ENCODE results near the gene FBXL7. TPM values are rescaled to one million over a fixed set of nuclear protein-coding genes. Genes with fewer than 3 reads are reported as not detected.

Gene FBXL7
- total and polyA plus RNA-seq, 5 experiments from 2014 or later, result not detected

GRCh38 chr5:15977851-15978250 lies 477.9 kb downstream of the FBXL7 start:
- Mint-ChIP-seq H3K9me3 (peaks cover 0 to 24% (median 6%) of the 10 kb centered on the region in 9 donors), H3K27me3 (no peaks in the 10 kb centered on the region), H3K4me3 (no peak overlapping the region), H3K36me3 (peaks cover 0 to 4% (median 0%) of the 10 kb centered on the region in 3 donors), H3K27ac (no peak overlapping the region), H3K4me1 (no peaks in the 10 kb centered on the region)
- no peak for ATAC-seq
- no peak for DNase-seq
- POLR2A ChIA-PET, result no interaction called here

DNA sequence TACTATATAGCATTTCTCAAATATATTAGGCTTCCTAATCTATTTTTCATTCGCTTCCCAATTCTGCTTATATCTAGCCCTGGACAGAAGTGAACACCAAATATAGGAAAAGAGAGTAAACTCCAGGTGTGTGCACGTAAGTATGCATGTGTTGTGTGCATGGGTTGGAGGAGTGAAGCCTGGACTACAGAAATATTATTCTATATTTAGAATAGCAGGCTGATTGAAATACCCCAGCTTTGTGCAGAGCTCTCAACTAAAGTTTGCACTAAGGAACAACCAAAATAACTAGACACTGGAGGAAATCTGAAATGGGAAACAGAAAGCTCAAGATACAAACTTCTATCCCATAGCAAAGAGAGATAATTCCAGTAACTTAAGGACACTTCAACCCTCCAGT lies 480.9 kb downstream of the FBXL7 start:
- Mint-ChIP-seq H3K4me3 (no peak overlapping the region), H3K27me3 (no peaks in the 10 kb centered on the region), H3K9me3 (peaks cover 0 to 9% (median 3%) of the 10 kb centered on the region in 9 donors), H3K27ac (no peak overlapping the region), H3K4me1 (no peaks in the 10 kb centered on the region), H3K36me3 (peaks cover 0 to 4% (median 0%) of the 10 kb centered on the region in 3 donors)
- DNase-seq, result no peak
- no peak for ATAC-seq
- POLR2A ChIA-PET, result no interaction called here

DNA sequence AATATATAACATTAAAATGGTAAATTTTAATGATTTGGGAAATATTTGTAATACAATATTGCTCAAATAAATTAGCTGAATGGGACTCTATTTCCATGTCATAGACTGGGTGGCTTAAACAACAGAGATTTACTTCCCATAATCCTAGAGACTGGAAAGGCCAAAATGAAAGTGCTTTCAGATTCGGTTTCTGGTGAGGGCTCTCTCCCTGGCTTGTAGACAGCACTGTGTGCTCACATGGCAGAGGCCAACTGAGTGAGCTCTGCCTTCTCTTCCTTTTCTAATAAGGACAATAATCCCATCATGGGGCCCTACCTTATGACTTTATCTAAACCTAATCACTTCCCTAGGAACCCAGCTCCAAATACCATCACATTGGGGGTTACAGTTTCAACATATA lies 483.4 kb downstream of the FBXL7 start:
- no peak for ATAC-seq

More for the DNA sequence above, 483.4 kb downstream of the FBXL7 start:
- no peak overlapping the region for H3K4me3 Mint-ChIP-seq
- H3K36me3 Mint-ChIP-seq, result no peaks in the 10 kb centered on the region
- peaks cover 0 to 9% (median 1%) of the 10 kb centered on the region in 9 donors for H3K9me3 Mint-ChIP-seq
- no peaks in the 10 kb centered on the region for H3K4me1 Mint-ChIP-seq
- DNase-seq, result no peak
- no peak overlapping the region for H3K27ac Mint-ChIP-seq
- POLR2A ChIA-PET, result no interaction called here
- H3K27me3 Mint-ChIP-seq, result no peaks in the 10 kb centered on the region

Small RNA genes within 50 kb of the gene (microRNA-seq; reads per million reads assigned to microRNA genes)
- gene MIR887 (ENCODE audit: borderline microRNAs expressed), result not detected
